HCT116 (cell line): Measurements from ENCODE around the gene ANKRD29. TPM values are rescaled to one million over a fixed set of nuclear protein-coding genes. Genes with fewer than 3 reads are reported as not detected.

Source experiments
- ATAC-seq: fragments of 200-7000 bp; cut with Tn5 transposase; 2 replicates; pipeline ENCODE4 v1.9.1; 2020; ENCODE audit warnings: mild to moderate bottlenecking, moderate library complexity
- BruUV-seq: library from RNA; stranded (reverse); fragments of 400-500 nt; replicated peaks from 2 replicates; lab custom pipeline; 2021; lab: Mats Ljungman, UMichigan
- CTCF ChIA-PET: fragments of 300-600 bp; sonication (Branson Sonifier 250); formaldehyde crosslinking; loops from one replicate; lab custom pipeline; 2021; ENCODE audit warnings: antibody characterized with exemption; lab: Charles Lee
- POLR2A ChIA-PET: fragments of 300-600, 350-600 bp; sonication (Branson Sonifier 250); formaldehyde crosslinking; loops from one replicate; lab custom pipeline; 2021; ENCODE audit warnings: antibody characterized with exemption; lab: Charles Lee
- RAD21 ChIA-PET, 2 experiments: fragments of 300-600 bp; sonication (Branson Sonifier 250); formaldehyde crosslinking; loops; one replicate each; lab custom pipeline; 2023; ENCODE audit warnings: low total read pairs in 2 of 2; ENCODE audit not compliant: uncharacterized antibody in 2 of 2, unreplicated experiment in 2 of 2, low non-redundant PET in 1 of 2; lab: Charles Lee
- DNase-seq: peaks from one replicate; pipeline ENCODE4 v3.0.0-alpha.2; 2010; ENCODE audit warnings: low read depth, low spot score
- H2AFZ ChIP-seq: fragments of 200-600 bp; shearing (Covaris generic), sonication (generic); 2 replicates; pipeline ENCODE4 v1.6.1; 2017; ENCODE audit warnings: low read depth, mixed run types, mixed read lengths, antibody characterized with exemption, low read length; ENCODE audit not compliant: poor library complexity, severe bottlenecking
- H3K27ac ChIP-seq: 2 replicates; pipeline ENCODE4 v1.5.1; 2012; ENCODE audit warnings: low read depth, low read length
- H3K27me3 ChIP-seq: fragments of 200-600 bp; sonication (generic); 2 replicates; pipeline ENCODE4 v1.6.1; 2016; ENCODE audit warnings: mixed run types, low read length, mixed read lengths; ENCODE audit not compliant: insufficient read depth
- H3K36me3 ChIP-seq, 2 experiments: fragments of 200-500 bp in 1 of 2; fragments of 200-600 bp in 1 of 2; sonication (Bioruptor generic) in 1 of 2; sonication (generic) in 1 of 2; 2 replicates each; pipeline versions ENCODE4 v1.5.1 to v1.6.1; 2014 to 2016; ENCODE audit warnings: low read length in 2 of 2, inconsistent platforms in 1 of 2, mixed read lengths in 1 of 2, mixed run types in 1 of 2; ENCODE audit not compliant: insufficient read depth in 2 of 2, control insufficient read depth in 1 of 2
- H3K4me1 ChIP-seq, 2 experiments: fragments of 200-600 bp in 1 of 2; sonication (generic) in 1 of 2; 2 replicates each; pipeline versions ENCODE4 v1.5.1 to v1.6.1; 2012 to 2017; ENCODE audit warnings: low read length in 2 of 2, inconsistent platforms in 1 of 2, mild to moderate bottlenecking in 1 of 2, mixed read lengths in 1 of 2, mixed run types in 1 of 2, moderate library complexity in 1 of 2; ENCODE audit not compliant: insufficient read depth in 2 of 2, control insufficient read depth in 1 of 2
- H3K4me2 ChIP-seq: fragments of 200-600 bp; sonication (generic); 2 replicates; pipeline ENCODE4 v1.6.1; 2017; ENCODE audit warnings: mixed run types, low read length, mixed read lengths
- H3K4me3 ChIP-seq, 2 experiments: fragments of 200-600 bp in 1 of 2; sonication (generic) in 1 of 2; replicated peaks in 1 of 2; 2 replicates each; pipeline ENCODE4 v1.5.1; 2011 to 2016; ENCODE audit warnings: low read length in 2 of 2, control low read depth in 1 of 2, low read depth in 1 of 2, mild to moderate bottlenecking in 1 of 2, mixed read lengths in 1 of 2, mixed run types in 1 of 2
- H3K79me2 ChIP-seq: fragments of 200-600 bp; sonication (generic); 2 replicates; pipeline ENCODE4 v1.6.1; 2017; ENCODE audit warnings: mild to moderate bottlenecking, mixed run types, low read length, moderate library complexity, mixed read lengths; ENCODE audit not compliant: insufficient read depth
- H3K9ac ChIP-seq: fragments of 200-600 bp; sonication (generic); 2 replicates; pipeline ENCODE4 v1.6.1; 2016; ENCODE audit warnings: low read length, mixed read lengths
- H3K9me2 ChIP-seq: fragments of 200-600 bp; sonication (generic), shearing (Covaris generic); 2 replicates; pipeline ENCODE4 v1.6.1; 2017; ENCODE audit warnings: mixed run types, mild to moderate bottlenecking, moderate library complexity; ENCODE audit not compliant: insufficient read depth
- H3K9me3 ChIP-seq, 2 experiments: fragments of 200-500 bp in 1 of 2; fragments of 200-600 bp in 1 of 2; sonication (Bioruptor generic) in 1 of 2; sonication (generic) in 1 of 2; 2 replicates each; pipeline ENCODE4 v1.6.1; 2014 to 2017; ENCODE audit warnings: low read length in 2 of 2, mixed read lengths in 2 of 2, inconsistent platforms in 1 of 2, low read depth in 1 of 2, mild to moderate bottlenecking in 1 of 2, mixed run types in 1 of 2, moderate library complexity in 1 of 2; ENCODE audit not compliant: control insufficient read depth in 1 of 2, insufficient read depth in 1 of 2
- H4K20me1 ChIP-seq: fragments of 200-600 bp; sonication (generic), shearing (Covaris generic); 2 replicates; pipeline ENCODE4 v1.6.1; 2017; ENCODE audit warnings: mixed run types, mild to moderate bottlenecking, moderate library complexity; ENCODE audit not compliant: insufficient read depth
- CEBPB ChIP-seq: IDR thresholded peaks from 2 replicates; pipeline ENCODE4 v1.6.1; 2012; ENCODE audit warnings: low read depth
- ELF1 ChIP-seq: IDR thresholded peaks from 2 replicates; pipeline ENCODE4 v1.6.1; 2012; ENCODE audit warnings: low read depth, borderline replicate concordance
- EZH2 ChIP-seq: fragments of 200-600 bp; sonication (generic); IDR thresholded peaks from 2 replicates; pipeline ENCODE4 v1.6.1; 2017; ENCODE audit warnings: antibody characterized with exemption, mixed run types
- EZH2phosphoT487 ChIP-seq: fragments of 200-600 bp; IDR thresholded peaks from 2 replicates; pipeline ENCODE4 v1.6.1; 2018; ENCODE audit warnings: antibody characterized with exemption, borderline replicate concordance
- JUND ChIP-seq: IDR thresholded peaks from 2 replicates; pipeline ENCODE4 v1.6.1; 2012
- MAX ChIP-seq: IDR thresholded peaks from 2 replicates; pipeline ENCODE4 v1.6.1; 2012
- POLR2A ChIP-seq: IDR thresholded peaks from 2 replicates; pipeline ENCODE4 v1.7.0; 2011; ENCODE audit warnings: borderline replicate concordance; ENCODE audit not compliant: insufficient read depth, insufficient read length; ENCODE audit errors: extremely low read depth
- POLR2AphosphoS5 ChIP-seq: IDR thresholded peaks from 2 replicates; pipeline ENCODE4 v1.6.1; 2011; ENCODE audit warnings: mild to moderate bottlenecking, low read depth, low read length, moderate library complexity
- RAD21 ChIP-seq: IDR thresholded peaks from 2 replicates; pipeline ENCODE4 v1.6.1; 2012; ENCODE audit warnings: low read depth, mild to moderate bottlenecking
- SP1 ChIP-seq: IDR thresholded peaks from 2 replicates; pipeline ENCODE4 v1.6.1; 2012; ENCODE audit warnings: low read depth
- SRF ChIP-seq: IDR thresholded peaks from 2 replicates; pipeline ENCODE4 v1.6.1; 2012; ENCODE audit warnings: low read depth
- ZNF274 ChIP-seq: fragments of 200-500 bp; sonication (Bioruptor generic); IDR thresholded peaks from 2 replicates; pipeline ENCODE4 v1.6.1; 2014; ENCODE audit warnings: mild to moderate bottlenecking, low read depth, low read length, inconsistent platforms
- intact Hi-C: fragments of 100-400 bp; cut with micrococcal nuclease; formaldehyde crosslinking; loops from 2 replicates; pipeline ENCODE4 v1.10.0; 2022
- total RNA-seq: library from RNA; stranded (reverse); gene quantifications from one replicate; pipeline ENCODE4 v1.2.1, GENCODE V29; 2021; ENCODE audit not compliant: unreplicated experiment

ANKRD29 gene
- total RNA-seq, 1 experiment from 2014 or later, result 8.8 TPM

GRCh38 chr18:23567671-23568070 is 95.0 kb downstream of the ANKRD29 start:
- H3K79me2 ChIP-seq, result no peaks in the 10 kb centered on the region
- no peak for ATAC-seq
- intact Hi-C loops, result no loop called here

GRCh38 chr18:23565916-23566547 is 96.7 kb downstream of the ANKRD29 start:
- no peak for ATAC-seq
- H3K4me2 ChIP-seq, result no peak overlapping the region
- no peak overlapping the region for H3K27ac ChIP-seq
- H3K9me3 ChIP-seq, result no peaks in the 10 kb centered on the region
- ChIA-PET RAD21 (no interaction called here), POLR2A (no interaction called here), CTCF (no interaction called here)
- H3K36me3 ChIP-seq, result peaks cover 34 to 35% of the 10 kb centered on the region in 2 experiments
- BruUV-seq, result no TSS peak
- no peak overlapping the region for H3K9ac ChIP-seq
- intact Hi-C loops, result no loop called here
- DNase-seq, result no peak
- no peaks in the 10 kb centered on the region for H3K79me2 ChIP-seq
- H3K27me3 ChIP-seq, result no peaks in the 10 kb centered on the region
- TF ChIP-seq MAX, result no peak
- no peak for TF ChIP-seq EZH2
- TF ChIP-seq EZH2phosphoT487, result no peak
- no peak for TF ChIP-seq POLR2AphosphoS5
- TF ChIP-seq CEBPB, result no peak
- TF ChIP-seq RAD21, result no peak
- no peak for TF ChIP-seq ELF1
- no peak for TF ChIP-seq SRF
- no peak for TF ChIP-seq ZNF274
- H3K9me2 ChIP-seq, result no peaks in the 10 kb centered on the region
- H4K20me1 ChIP-seq, result no peaks in the 10 kb centered on the region
- no peak overlapping the region for H3K4me3 ChIP-seq
- H3K4me1 ChIP-seq, result no peaks in the 10 kb centered on the region
- no peak overlapping the region for H2AFZ ChIP-seq

More at GRCh38 chr18:23567671-23568070, 95.0 kb downstream of the ANKRD29 start:
- ChIA-PET POLR2A (no interaction called here), CTCF (no interaction called here)
- Histone ChIP-seq H3K4me3 (no peak overlapping the region), H3K9me2 (no peaks in the 10 kb centered on the region), H3K27me3 (no peaks in the 10 kb centered on the region), H2AFZ (no peak overlapping the region)
- TF ChIP-seq POLR2A (no peak), MAX (no peak), SP1 (no peak), JUND (no peak), EZH2phosphoT487 (no peak)
- TF ChIP-seq, all 23 proteins: peak for 0
- no peak overlapping the region for H3K4me2 ChIP-seq
- no TSS peak for BruUV-seq
- RAD21 ChIA-PET, result no interaction called here
- no peaks in the 10 kb centered on the region for H3K4me1 ChIP-seq
- DNase-seq, result no peak
- H3K9me3 ChIP-seq, result no peaks in the 10 kb centered on the region
- peaks cover 29 to 34% of the 10 kb centered on the region in 2 experiments for H3K36me3 ChIP-seq
- no peaks in the 10 kb centered on the region for H4K20me1 ChIP-seq
- H3K27ac ChIP-seq, result no peak overlapping the region
- H3K9ac ChIP-seq, result no peak overlapping the region
